ENCODE results near the gene KLRB1.
"Not testable (repeated sequence)": the region's sequence is repeated elsewhere in the genome, so short reads cannot be mapped to it uniquely, and the experiment has no call there.

The KLRB1 gene

GRCh38 chr12:9564418-9564817, 43.3 kb downstream of the KLRB1 start:
- H4K20me1 ChIP-seq (ENCODE audit: control insufficient read depth, insufficient read depth, low read depth, low read length); H3K9me2 ChIP-seq (replicated peaks; ENCODE audit: control insufficient read depth, low read length); H3K36me3 ChIP-seq (ENCODE audit: control insufficient read depth, low read length); H3K9me3 ChIP-seq (ENCODE audit: control insufficient read depth, insufficient read depth, low read length); H3K27me3 ChIP-seq (ENCODE audit: control insufficient read depth, low read length); H3K4me2 ChIP-seq (ENCODE audit: low read length); H3K79me2 ChIP-seq (ENCODE audit: control insufficient read depth, low read length); H3K4me1 ChIP-seq (ENCODE audit: control insufficient read depth, low read length); H3K4me3 ChIP-seq (ENCODE audit: low read length); H3K27ac ChIP-seq (ENCODE audit: low read depth, low read length); H3F3A ChIP-seq (ENCODE audit: control insufficient read depth, insufficient read depth): not testable (repeated sequence)

GRCh38 chr12:9562841-9563453, 44.8 kb downstream of the KLRB1 start:
- not testable (repeated sequence) for H3F3A ChIP-seq (ENCODE audit: control insufficient read depth, insufficient read depth); H3K79me2 ChIP-seq (ENCODE audit: control insufficient read depth, low read length); H3K27ac ChIP-seq (ENCODE audit: low read depth, low read length); H3K27me3 ChIP-seq (ENCODE audit: control insufficient read depth, low read length); H3K4me2 ChIP-seq (ENCODE audit: low read length); H4K20me1 ChIP-seq (ENCODE audit: control insufficient read depth, insufficient read depth, low read depth, low read length); H3K9me3 ChIP-seq (ENCODE audit: control insufficient read depth, insufficient read depth, low read length); H3K4me1 ChIP-seq (ENCODE audit: control insufficient read depth, low read length); H3K9me2 ChIP-seq (replicated peaks; ENCODE audit: control insufficient read depth, low read length); H3K4me3 ChIP-seq (ENCODE audit: low read length); H3K36me3 ChIP-seq (ENCODE audit: control insufficient read depth, low read length)

- H3F3A ChIP-seq (ENCODE audit: control insufficient read depth, insufficient read depth); H3K27me3 ChIP-seq (ENCODE audit: control insufficient read depth, low read length); H3K79me2 ChIP-seq (ENCODE audit: control insufficient read depth, low read length); H3K4me3 ChIP-seq (ENCODE audit: low read length); H3K4me2 ChIP-seq (ENCODE audit: low read length); H3K9me3 ChIP-seq (ENCODE audit: control insufficient read depth, insufficient read depth, low read length); H4K20me1 ChIP-seq (ENCODE audit: control insufficient read depth, insufficient read depth, low read depth, low read length); H3K4me1 ChIP-seq (ENCODE audit: control insufficient read depth, low read length); H3K36me3 ChIP-seq (ENCODE audit: control insufficient read depth, low read length); H3K9me2 ChIP-seq (replicated peaks; ENCODE audit: control insufficient read depth, low read length); H3K27ac ChIP-seq (ENCODE audit: low read depth, low read length): not testable (repeated sequence)
These were observed 62.2 kb downstream of the KLRB1 start for GRCh38 chr12:9545489-9545888.

Measured in DOHH2 (cell line).